Activated T-cell treated with anti-CD3 and anti-CD28 coated beads, Interleukin-2, amount 50 U/mL, for 4 hours (primary cell): ENCODE measurements around the gene ZBTB46. TPM values are rescaled to one million over a fixed set of nuclear protein-coding genes. Genes with fewer than 3 reads are reported as not detected.
A peak's percentile ranks its signal among the peaks of the same experiment; 100 is the strongest.

Source experiments
- ATAC-seq, 2 donors: fragments of 200-7000 bp; cut with Tn5 transposase; one replicate each; pipeline ENCODE4 v1.10.0; 2021
- DNase-seq: peaks from one replicate; pipeline ENCODE4 v3.0.0-alpha.2; 2020
- H3K27me3 Mint-ChIP-seq: one replicate; pipeline ENCODE4 v1.8.0; 2021; ENCODE audit warnings: low read depth, mixed read lengths
- H3K36me3 Mint-ChIP-seq: one replicate; pipeline ENCODE4 v1.8.0; 2022; ENCODE audit warnings: mixed read lengths; ENCODE audit not compliant: insufficient read depth
- H3K4me1 Mint-ChIP-seq: one replicate; pipeline ENCODE4 v1.8.0; 2021; ENCODE audit warnings: low read depth, mixed read lengths
- H3K4me3 Mint-ChIP-seq: one replicate; pipeline ENCODE4 v1.8.0; 2021; ENCODE audit warnings: mild to moderate bottlenecking, moderate library complexity, mixed read lengths
- H3K9me3 Mint-ChIP-seq: one replicate; pipeline ENCODE4 v1.8.0; 2021; ENCODE audit warnings: mixed read lengths
- total RNA-seq, 3 donors: library from RNA; stranded (reverse); gene quantifications; one replicate each; pipeline ENCODE4 v1.2.1, GENCODE V29; 2021

ZBTB46 gene
- total RNA-seq, 3 donors from 2014 or later = 0.89 to 3.8 (median 2.2) TPM

DNA sequence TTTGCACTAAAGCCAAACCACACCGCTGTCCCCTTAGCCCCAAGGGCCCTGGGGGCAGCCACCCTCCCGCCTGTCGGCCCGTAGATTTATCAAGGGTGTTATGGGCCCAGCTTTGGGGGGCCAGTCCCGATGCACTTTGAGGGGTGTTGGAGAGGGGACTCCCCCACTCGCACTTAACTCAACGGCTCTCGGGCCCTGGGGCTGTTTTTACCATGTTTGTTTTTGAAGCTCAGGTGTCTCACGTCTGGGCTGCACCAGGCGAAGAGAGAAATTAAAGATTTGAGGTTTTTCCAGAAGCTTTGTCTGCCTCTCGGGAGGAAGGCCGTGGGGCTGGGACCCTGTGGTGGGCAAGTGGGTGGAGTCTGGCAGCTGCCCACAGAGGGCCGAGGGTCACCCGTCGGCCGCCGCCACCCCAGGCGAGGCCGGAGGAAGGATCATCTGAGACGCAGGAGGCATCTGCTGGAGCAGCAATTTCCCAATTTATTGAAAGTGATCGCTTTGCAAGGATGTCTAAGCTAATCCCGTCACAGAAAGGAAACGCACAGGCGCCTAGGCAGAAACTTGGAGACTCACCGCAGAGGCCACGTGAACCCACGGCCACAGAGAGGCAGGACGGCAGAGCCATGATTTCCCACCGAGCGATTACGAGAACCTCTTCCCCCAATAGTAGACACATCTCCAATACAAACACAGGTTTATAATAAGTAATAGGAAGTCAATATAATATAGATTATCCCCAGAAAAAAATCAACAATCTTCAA is 87.7 kb downstream of the ZBTB46 start:
- H3K4me3 Mint-ChIP-seq = no peak overlapping the region
- H3K4me1 Mint-ChIP-seq = no peaks in the 10 kb centered on the region
- no peaks in the 10 kb centered on the region for H3K27me3 Mint-ChIP-seq
- no peaks in the 10 kb centered on the region for H3K9me3 Mint-ChIP-seq
- no peaks in the 10 kb centered on the region for H3K36me3 Mint-ChIP-seq
- ATAC-seq = no peak
- DNase-seq = no peak

DNA sequence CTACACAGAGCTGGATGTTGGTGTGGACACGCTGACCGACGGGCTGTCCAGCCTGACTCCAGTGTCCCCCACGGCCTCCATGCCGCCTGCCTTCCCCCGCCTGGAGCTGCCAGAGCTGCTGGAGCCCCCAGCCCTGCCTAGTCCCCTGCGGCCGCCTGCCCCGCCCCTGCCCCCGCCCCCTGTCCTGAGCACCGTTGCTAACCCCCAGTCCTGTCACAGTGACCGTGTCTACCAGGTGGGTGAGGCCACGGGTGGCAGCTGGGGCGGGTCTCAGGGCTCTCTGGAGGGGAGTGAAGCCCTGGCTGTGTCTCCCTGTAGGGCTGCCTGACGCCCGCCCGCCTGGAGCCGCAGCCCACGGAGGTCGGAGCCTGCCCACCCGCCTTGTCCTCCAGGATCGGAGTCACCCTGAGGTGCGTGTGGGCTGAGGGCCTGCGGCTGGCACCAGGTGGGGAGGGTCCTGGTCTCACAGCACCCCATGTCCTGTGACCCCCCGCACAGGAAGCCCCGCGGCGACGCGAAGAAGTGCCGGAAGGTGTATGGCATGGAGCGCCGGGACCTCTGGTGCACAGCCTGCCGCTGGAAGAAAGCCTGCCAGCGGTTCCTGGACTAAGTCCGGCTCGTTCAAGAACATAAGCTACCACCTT is 88.6 kb downstream of the ZBTB46 start:
- ATAC-seq (no peak), DNase-seq (no peak)
- no peaks in the 10 kb centered on the region for H3K27me3 Mint-ChIP-seq
- H3K4me3 Mint-ChIP-seq = no peak overlapping the region
- no peaks in the 10 kb centered on the region for H3K9me3 Mint-ChIP-seq
- no peaks in the 10 kb centered on the region for H3K36me3 Mint-ChIP-seq
- no peaks in the 10 kb centered on the region for H3K4me1 Mint-ChIP-seq

DNA sequence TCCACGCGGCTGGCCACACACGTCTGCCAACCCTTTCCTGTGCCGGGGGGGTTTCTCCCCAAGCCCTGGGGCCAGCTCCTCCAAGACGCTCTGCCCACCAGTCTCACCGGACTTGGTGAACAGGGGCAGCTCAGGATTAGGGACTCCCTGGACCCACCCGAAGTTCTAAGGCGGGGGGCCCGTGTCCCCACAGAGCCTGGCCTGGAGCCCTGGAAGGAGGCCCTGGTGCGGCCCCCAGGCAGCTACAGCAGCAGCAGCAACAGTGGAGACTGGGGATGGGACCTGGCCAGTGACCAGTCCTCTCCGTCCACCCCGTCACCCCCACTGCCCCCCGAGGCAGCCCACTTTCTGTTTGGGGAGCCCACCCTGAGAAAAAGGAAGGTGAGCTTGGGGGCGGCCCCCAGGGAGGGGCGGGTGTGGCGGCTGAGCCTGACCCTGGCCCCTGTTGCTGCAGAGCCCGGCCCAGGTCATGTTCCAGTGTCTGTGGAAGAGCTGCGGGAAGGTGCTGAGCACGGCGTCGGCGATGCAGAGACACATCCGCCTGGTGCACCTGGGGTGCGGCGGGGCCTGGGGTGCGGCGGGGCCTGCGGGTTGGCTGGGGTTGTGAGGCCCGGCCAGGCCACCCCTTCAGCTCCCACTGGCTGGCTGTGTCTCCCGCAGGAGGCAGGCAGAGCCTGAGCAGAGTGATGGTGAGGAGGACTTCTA is 89.2 kb downstream of the ZBTB46 start:
- ATAC-seq = no peak
- no peak for DNase-seq
- Mint-ChIP-seq H3K36me3 (no peaks in the 10 kb centered on the region), H3K4me3 (peak overlapping the region; percentile 49), H3K4me1 (peaks cover 4% of the 10 kb centered on the region), H3K9me3 (no peaks in the 10 kb centered on the region), H3K27me3 (no peaks in the 10 kb centered on the region)

DNA sequence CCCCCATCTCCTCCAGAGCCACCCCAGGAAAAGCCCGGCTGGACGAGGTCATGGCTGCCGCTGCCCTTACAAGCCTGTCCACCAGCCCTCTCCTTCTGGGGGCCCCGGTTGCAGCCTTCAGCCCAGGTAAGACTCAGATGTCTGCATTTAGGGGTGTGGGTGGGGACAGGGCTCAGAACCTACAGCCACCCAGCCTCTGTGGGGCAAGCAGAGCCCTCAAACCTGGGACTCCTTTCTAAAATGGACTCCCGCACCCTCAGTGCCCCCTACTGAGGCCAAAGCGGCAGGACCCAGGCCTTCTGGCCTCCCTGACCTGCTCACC is 89.7 kb downstream of the ZBTB46 start:
- H3K4me1 Mint-ChIP-seq = peaks cover 8% of the 10 kb centered on the region
- ATAC-seq (no peak), DNase-seq (no peak)
- H3K27me3 Mint-ChIP-seq = no peaks in the 10 kb centered on the region
- no peaks in the 10 kb centered on the region for H3K9me3 Mint-ChIP-seq
- H3K4me3 Mint-ChIP-seq = peak overlapping the region; percentile 49
- H3K36me3 Mint-ChIP-seq = no peaks in the 10 kb centered on the region

DNA sequence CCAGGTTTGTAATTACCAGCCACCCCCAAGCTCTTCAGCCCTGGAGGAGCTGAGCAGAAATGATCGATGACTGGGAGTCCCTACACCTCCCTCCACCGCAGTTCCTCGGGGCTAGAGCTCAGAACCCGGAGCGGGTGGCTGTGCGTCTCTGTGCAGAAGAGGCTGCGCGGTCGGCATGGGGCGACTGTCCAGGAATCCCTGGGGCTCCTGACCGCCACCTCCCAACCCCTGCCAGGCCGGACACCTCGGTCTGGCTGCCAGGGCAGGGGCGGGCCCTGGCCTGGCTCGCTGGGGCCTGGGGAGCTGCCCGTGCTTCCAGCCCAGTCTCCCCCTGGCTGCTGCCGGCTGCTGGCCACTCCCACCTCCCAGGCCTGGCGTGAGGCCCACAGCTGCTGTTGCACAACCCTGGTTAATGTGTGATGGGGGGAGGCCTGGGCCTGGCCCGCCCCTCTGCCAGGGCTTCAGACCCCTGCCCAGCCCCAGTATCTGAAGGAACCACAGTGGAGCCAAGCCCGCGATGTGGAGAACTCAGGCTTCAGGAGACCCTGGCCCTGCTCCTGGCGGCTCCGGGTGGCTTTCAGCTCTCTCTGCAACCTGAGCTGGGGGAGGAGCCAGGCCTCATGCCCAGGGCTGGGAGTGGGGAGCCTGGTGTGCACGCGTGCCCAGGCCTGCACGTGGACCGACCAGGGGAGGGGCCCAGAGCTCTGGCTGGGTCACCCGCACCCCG is 90.3 kb downstream of the ZBTB46 start:
- no peaks in the 10 kb centered on the region for H3K27me3 Mint-ChIP-seq
- DNase-seq (no peak), ATAC-seq (peak; percentile 4 to 7)
- H3K36me3 Mint-ChIP-seq = no peaks in the 10 kb centered on the region
- H3K4me3 Mint-ChIP-seq = peak overlapping the region; percentile 55
- peaks cover 13% of the 10 kb centered on the region for H3K4me1 Mint-ChIP-seq
- H3K9me3 Mint-ChIP-seq = no peaks in the 10 kb centered on the region

DNA sequence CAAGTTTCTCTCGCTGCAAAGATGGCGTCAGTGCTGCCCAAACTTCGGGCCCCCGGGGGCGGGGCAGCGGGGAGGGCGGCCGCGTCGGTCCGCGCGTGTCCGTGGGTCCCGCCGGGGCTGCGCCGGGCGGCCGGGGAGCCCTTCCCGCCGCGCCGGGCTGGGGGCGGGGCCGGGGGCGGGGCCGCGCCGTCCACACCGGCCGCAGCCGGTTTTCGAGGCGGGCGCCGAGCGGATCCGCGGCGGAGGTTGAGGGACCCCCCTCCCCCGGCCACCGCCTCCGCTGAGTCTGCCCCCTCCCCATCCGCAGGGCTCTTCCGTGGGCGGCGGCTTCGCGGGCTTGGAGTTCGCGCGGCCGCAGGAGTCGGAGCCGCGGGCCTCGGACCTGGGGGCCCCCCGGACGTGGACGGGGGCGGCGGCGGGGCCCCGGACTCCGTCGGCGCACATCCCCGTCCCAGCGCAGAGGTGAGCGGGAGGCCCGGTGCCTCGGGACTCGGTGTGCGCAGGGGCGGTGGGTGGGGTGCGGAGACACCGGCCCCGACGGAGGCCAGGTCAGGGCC is 90.9 kb downstream of the ZBTB46 start:
- no peaks in the 10 kb centered on the region for H3K36me3 Mint-ChIP-seq
- no peaks in the 10 kb centered on the region for H3K27me3 Mint-ChIP-seq
- peaks cover 18% of the 10 kb centered on the region for H3K4me1 Mint-ChIP-seq
- H3K9me3 Mint-ChIP-seq = no peaks in the 10 kb centered on the region
- peak overlapping the region; percentile 55 for H3K4me3 Mint-ChIP-seq
- ATAC-seq (peak; percentile 4 to 13), DNase-seq (no peak)

DNA sequence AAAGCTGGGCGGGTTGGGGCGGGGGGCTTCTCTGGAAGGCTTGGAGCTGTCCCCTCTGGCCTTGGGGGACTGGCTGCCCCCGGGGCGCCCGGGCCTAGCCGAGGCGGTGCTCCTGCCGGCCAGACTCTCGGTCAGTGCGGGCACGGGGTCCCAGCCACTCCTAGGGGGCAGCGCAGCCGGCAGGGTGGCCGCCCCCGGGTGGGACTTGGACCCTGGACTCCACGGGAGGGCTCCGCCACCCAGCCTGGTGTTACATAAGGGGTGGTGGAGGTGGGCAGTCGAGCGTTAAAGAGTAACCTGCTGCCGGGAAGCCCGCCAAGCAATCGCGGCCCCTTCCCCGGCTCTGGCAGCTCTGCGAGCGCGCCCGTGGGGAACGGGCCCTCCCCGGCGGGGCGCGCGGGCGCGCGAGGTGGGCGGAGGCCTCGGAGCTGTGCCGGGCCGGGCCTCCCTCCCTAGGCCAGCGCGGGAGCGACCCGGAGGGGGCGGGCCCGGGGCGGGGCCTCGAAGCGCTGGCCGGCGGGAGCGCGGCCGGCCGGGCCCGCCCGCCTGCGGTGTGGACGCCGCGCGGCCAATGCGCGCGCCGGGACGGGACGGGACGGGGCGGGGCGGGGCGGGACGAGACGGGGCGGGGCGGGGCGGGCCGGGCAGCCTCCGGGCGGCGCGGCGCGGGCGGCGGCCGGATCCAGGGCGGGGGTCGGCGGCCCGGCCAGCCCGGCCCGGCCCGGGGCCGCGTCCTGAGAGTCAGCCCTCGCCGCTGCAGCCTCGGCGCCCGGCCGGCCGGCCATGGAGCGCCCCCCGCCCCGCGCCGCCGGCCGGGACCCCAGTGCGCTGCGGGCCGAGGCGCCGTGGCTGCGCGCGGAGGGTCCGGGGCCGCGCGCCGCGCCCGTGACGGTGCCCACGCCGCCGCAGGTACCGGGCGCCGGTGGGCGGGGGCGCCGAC is 91.7 kb downstream of the ZBTB46 start, which contains the start of gene SLC2A4RG:
TSS of gene SLC2A4RG (plus strand) at position 647 of the 940 bp plus-strand sequence. CDS start at position 784, 137 bp downstream.
- ATAC-seq (peak; percentile 39 to 47), DNase-seq (peak; percentile 53)
- peaks cover 18% of the 10 kb centered on the region for H3K4me1 Mint-ChIP-seq
- peak within 1 kb of the TSS; percentile 55 for H3K4me3 Mint-ChIP-seq
- no peaks in the 10 kb centered on the region for H3K27me3 Mint-ChIP-seq
- H3K36me3 Mint-ChIP-seq = no peaks in the 10 kb centered on the region
- H3K9me3 Mint-ChIP-seq = no peaks in the 10 kb centered on the region

DNA sequence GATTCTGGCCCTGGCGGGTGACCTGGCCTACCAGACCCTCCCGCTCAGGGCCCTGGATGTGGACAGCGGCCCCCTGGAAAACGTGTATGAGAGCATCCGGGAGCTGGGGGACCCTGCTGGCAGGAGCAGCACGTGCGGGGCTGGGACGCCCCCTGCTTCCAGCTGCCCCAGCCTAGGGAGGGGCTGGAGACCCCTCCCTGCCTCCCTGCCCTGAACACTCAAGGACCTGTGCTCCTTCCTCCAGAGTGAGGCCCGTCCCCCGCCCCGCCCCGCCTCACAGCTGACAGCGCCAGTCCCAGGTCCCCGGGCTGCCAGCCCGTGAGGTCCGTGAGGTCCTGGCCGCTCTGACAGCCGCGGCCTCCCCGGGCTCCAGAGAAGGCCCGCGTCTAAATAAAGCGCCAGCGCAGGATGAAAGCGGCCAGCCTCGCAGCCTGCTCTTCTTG is 92.4 kb downstream of the ZBTB46 start:
- H3K27me3 Mint-ChIP-seq = no peaks in the 10 kb centered on the region
- ATAC-seq (no peak), DNase-seq (no peak)
- H3K4me1 Mint-ChIP-seq = peaks cover 23% of the 10 kb centered on the region
- peak overlapping the region; percentile 26 for H3K4me3 Mint-ChIP-seq
- no peaks in the 10 kb centered on the region for H3K9me3 Mint-ChIP-seq
- H3K36me3 Mint-ChIP-seq = peaks cover 5% of the 10 kb centered on the region

DNA sequence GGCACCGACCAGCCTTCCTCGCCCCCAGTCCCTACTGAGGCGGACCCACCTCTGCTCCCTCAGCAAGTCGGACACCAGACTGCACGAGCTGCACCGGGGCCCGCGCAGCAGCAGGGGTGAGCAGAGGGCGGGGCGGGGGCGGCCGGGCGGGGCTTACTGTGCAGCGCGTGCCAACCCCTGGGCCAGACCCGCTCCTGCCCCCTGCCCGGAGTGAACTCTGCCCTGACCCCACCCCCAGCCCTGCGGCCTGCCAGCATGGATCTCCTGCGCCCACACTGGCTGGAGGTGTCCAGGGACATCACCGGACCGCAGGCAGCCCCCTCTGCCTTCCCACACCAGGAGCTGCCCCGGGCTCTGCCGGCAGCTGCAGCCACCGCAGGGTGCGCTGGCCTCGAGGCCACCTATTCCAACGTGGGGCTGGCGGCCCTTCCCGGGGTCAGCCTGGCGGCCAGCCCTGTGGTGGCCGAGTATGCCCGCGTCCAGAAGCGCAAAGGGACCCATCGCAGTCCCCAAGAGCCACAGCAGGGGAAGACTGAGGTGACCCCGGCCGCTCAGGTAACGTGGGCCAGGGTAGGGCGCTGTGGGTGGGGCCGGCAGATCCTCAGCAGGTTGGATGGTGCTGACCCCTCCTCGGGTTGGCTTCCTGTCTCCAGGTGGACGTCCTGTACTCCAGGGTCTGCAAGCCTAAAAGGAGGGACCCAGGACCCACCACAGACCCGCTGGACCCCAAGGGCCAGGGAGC is 92.9 kb downstream of the ZBTB46 start:
- ATAC-seq (peak; percentile 30 to 36), DNase-seq (no peak)
- H3K36me3 Mint-ChIP-seq = peaks cover 6% of the 10 kb centered on the region
- peak overlapping the region; percentile 26 for H3K4me3 Mint-ChIP-seq
- peaks cover 23% of the 10 kb centered on the region for H3K4me1 Mint-ChIP-seq
- H3K9me3 Mint-ChIP-seq = no peaks in the 10 kb centered on the region
- no peaks in the 10 kb centered on the region for H3K27me3 Mint-ChIP-seq

DNA sequence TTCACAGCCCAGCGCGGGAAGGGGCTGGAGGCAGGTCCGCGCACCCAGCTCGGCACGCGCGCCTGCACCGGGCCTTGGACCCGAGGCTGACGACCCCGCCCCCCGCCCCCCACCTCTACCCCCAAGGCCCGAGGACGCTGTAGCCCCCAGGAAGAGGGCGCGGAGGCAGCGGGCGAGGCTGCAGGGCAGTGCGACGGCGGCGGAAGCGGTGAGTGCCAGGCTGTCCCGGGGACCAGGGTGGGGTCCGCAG is 93.4 kb downstream of the ZBTB46 start:
- Mint-ChIP-seq H3K27me3 (no peaks in the 10 kb centered on the region), H3K9me3 (no peaks in the 10 kb centered on the region), H3K36me3 (peaks cover 6% of the 10 kb centered on the region), H3K4me1 (peaks cover 23% of the 10 kb centered on the region), H3K4me3 (peak overlapping the region; percentile 77)
- no peak for DNase-seq
- no peak for ATAC-seq

DNA sequence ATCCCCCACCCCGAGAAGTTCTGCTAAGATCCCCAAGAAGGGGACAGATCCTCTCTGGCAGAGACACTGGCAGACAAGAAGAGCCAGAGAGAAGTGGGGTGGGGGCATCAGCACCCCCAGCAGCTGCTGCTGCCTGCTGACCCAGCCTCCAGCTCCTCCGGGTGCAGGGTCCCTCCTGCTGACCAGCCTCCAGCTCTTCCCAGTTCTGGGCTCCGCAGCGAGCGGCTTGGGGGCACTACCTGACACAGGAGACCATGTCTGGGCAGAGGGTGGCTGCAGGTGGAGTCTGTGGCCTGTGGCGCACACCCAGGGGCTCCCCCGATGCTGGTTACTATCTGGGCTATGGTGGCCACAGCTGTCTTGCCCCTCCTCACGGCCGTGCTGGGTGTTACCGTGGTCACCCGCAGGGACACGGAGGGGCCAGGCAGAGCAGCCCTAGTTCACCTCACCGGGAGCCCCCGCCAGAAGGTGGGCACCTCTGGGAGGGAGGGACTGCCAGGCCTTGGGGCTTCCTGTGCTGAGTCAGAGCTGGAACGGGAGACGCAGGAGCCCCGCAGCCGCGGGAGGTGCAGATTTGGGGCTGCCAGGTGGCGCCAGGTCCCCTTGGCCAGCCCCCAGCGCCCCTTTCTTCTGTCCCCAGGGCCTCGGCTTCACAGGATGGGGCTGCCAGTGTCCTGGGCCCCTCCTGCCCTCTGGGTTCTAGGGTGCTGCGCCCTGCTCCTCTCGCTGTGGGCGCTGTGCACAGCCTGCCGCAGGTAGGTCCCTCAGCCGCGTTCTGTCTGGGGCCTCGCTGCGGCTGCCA is 94.0 kb downstream of the ZBTB46 start:
- Mint-ChIP-seq H3K36me3 (peaks cover 6% of the 10 kb centered on the region), H3K4me3 (peak overlapping the region; percentile 77), H3K4me1 (peaks cover 23% of the 10 kb centered on the region), H3K27me3 (no peaks in the 10 kb centered on the region), H3K9me3 (no peaks in the 10 kb centered on the region)
- DNase-seq (peak; percentile 50), ATAC-seq (peak; percentile 32 to 39)
